GM12878 (cell line): ENCODE results near the gene RHOT1. TPM values are rescaled to one million over a fixed set of nuclear protein-coding genes. Genes with fewer than 3 reads are reported as not detected.

ENCODE experiments used
- BACH1 ChIP-seq: fragments of 450-650 bp; IDR thresholded peaks from 2 replicates; pipeline ENCODE4 v1.6.1; 2017; ENCODE audit warnings: mild to moderate bottlenecking, borderline replicate concordance
- CBFB ChIP-seq: IDR thresholded peaks from 2 replicates; pipeline ENCODE4 v1.6.1; 2016; ENCODE audit warnings: antibody characterized with exemption, low read depth
- ESRRA ChIP-seq: IDR thresholded peaks from 2 replicates; pipeline ENCODE4 v1.6.1; 2012; ENCODE audit warnings: mild to moderate bottlenecking, low read length, improper control_type of control experiment
- EZH2 ChIP-seq: IDR thresholded peaks from 2 replicates; pipeline ENCODE4 v1.6.1; 2012; ENCODE audit warnings: low read depth, mild to moderate bottlenecking, control low read depth, inconsistent platforms, low read length, borderline replicate concordance; ENCODE audit not compliant: control insufficient read depth
- GATAD2B ChIP-seq: fragments of 450-650 bp; conservative IDR thresholded peaks from 2 replicates; pipeline ENCODE4 v1.6.1; 2017; ENCODE audit warnings: low read depth, mild to moderate bottlenecking, moderate library complexity
- HCFC1 ChIP-seq: fragments of 150-350 bp; IDR thresholded peaks from 2 replicates; pipeline ENCODE4 v1.6.1; 2014; ENCODE audit warnings: low read length
- HDAC2 ChIP-seq: fragments of 200-600 bp; sonication (generic); IDR thresholded peaks from 2 replicates; pipeline ENCODE4 v1.6.1; 2017
- JUND ChIP-seq: IDR thresholded peaks from 2 replicates; pipeline ENCODE4 v1.6.1; 2012; ENCODE audit warnings: low read depth, mild to moderate bottlenecking, low read length, improper control_type of control experiment, moderate library complexity
- KDM1A ChIP-seq: fragments of 200-600 bp; sonication (generic); IDR thresholded peaks from 2 replicates; pipeline ENCODE4 v1.6.1; 2016; ENCODE audit warnings: borderline replicate concordance
- NR2C2 ChIP-seq: IDR thresholded peaks from 2 replicates; pipeline ENCODE4 v1.6.1; 2011; ENCODE audit warnings: borderline replicate concordance, low read depth; ENCODE audit not compliant: control insufficient read depth, insufficient read length
- POLR2A ChIP-seq: IDR thresholded peaks from 2 replicates; pipeline ENCODE4 v1.6.1; 2011; ENCODE audit warnings: low read depth, mild to moderate bottlenecking, low read length
- PRDM15 ChIP-seq: fragments of 450-650 bp; formaldehyde crosslinking; IDR thresholded peaks from 2 replicates; pipeline ENCODE4 v1.4.0; 2020; ENCODE audit warnings: mild to moderate bottlenecking, moderate library complexity
- RAD21 ChIP-seq: IDR thresholded peaks from 2 replicates; pipeline ENCODE4 v1.6.1; 2011; ENCODE audit warnings: mild to moderate bottlenecking, low read depth, low read length, moderate library complexity; ENCODE audit not compliant: insufficient read depth
- RBBP5 ChIP-seq: fragments of 200-600 bp; sonication (generic); conservative IDR thresholded peaks from 2 replicates; pipeline ENCODE4 v1.6.1; 2016
- SMC3 ChIP-seq: IDR thresholded peaks from 2 replicates; pipeline ENCODE4 v1.6.1; 2011; ENCODE audit warnings: low read length, improper control_type of control experiment, borderline replicate concordance
- TAF1 ChIP-seq: IDR thresholded peaks from 2 replicates; pipeline ENCODE4 v1.6.1; 2011; ENCODE audit warnings: mild to moderate bottlenecking, low read depth, low read length, borderline replicate concordance
- TCF12 ChIP-seq: IDR thresholded peaks from 2 replicates; pipeline ENCODE4 v1.6.1; 2011; ENCODE audit warnings: low read depth, mild to moderate bottlenecking, low read length
- ZBED1 ChIP-seq: IDR thresholded peaks from 2 replicates; pipeline ENCODE4 v1.6.1; 2016; ENCODE audit warnings: borderline replicate concordance
- polyA plus RNA-seq, 11 experiments: library from polyadenylated mRNA; depleted of rRNA in 4 of 11; unstranded in 6 of 11; stranded (reverse) in 5 of 11; fragments of >200 nt; fragmentation: Nextera tagmentation in 4 of 11; fragmentation: Illumina TruSeq in 1 of 11; extraction: Ambion mirVana in 4 of 11; extraction: Trizol in 1 of 11; gene quantifications; 1 replicate in 1 of 11; 2 replicates in 10 of 11; pipeline versions ENCODE4 v1.2.1 to v1.2.3, GENCODE V29; 2011 to 2016; ENCODE audit warnings: inconsistent platforms in 2 of 11, missing spikeins in 2 of 11, low read depth in 1 of 11
- total RNA-seq, 4 experiments: library from RNA; depleted of rRNA in 3 of 4; stranded (reverse); fragments of >200 nt in 3 of 4; fragmentation: Illumina TruSeq in 1 of 4; extraction: Trizol in 1 of 4; gene quantifications; 2 replicates each; pipeline versions ENCODE4 v1.2.1 to v1.2.3, GENCODE V29; 2013 to 2021
- TF ChIP-seq, protein P1 (sequence below): fragments of 450-650 bp; IDR thresholded peaks from 2 replicates; pipeline ENCODE4 v1.6.1; 2017; ENCODE audit warnings: mild to moderate bottlenecking, moderate library complexity
- TF ChIP-seq, protein P2 (sequence below): fragments of 450-650 bp; IDR thresholded peaks from 2 replicates; pipeline ENCODE4 v1.6.1; 2017; ENCODE audit warnings: low read depth, mild to moderate bottlenecking, moderate library complexity
- TF ChIP-seq, protein P3 (sequence below): IDR thresholded peaks from 2 replicates; pipeline ENCODE4 v1.6.1; 2012; ENCODE audit warnings: low read depth, low read length, improper control_type of control experiment

The RHOT1 gene
- total and polyA plus RNA-seq, 10 of the 15 experiments (the other 5 are each of a cell fraction or from before 2014, with no cell fraction given), result 13.3 to 68.2 (median 22.8) TPM

- TF ChIP-seq, protein P1, sequence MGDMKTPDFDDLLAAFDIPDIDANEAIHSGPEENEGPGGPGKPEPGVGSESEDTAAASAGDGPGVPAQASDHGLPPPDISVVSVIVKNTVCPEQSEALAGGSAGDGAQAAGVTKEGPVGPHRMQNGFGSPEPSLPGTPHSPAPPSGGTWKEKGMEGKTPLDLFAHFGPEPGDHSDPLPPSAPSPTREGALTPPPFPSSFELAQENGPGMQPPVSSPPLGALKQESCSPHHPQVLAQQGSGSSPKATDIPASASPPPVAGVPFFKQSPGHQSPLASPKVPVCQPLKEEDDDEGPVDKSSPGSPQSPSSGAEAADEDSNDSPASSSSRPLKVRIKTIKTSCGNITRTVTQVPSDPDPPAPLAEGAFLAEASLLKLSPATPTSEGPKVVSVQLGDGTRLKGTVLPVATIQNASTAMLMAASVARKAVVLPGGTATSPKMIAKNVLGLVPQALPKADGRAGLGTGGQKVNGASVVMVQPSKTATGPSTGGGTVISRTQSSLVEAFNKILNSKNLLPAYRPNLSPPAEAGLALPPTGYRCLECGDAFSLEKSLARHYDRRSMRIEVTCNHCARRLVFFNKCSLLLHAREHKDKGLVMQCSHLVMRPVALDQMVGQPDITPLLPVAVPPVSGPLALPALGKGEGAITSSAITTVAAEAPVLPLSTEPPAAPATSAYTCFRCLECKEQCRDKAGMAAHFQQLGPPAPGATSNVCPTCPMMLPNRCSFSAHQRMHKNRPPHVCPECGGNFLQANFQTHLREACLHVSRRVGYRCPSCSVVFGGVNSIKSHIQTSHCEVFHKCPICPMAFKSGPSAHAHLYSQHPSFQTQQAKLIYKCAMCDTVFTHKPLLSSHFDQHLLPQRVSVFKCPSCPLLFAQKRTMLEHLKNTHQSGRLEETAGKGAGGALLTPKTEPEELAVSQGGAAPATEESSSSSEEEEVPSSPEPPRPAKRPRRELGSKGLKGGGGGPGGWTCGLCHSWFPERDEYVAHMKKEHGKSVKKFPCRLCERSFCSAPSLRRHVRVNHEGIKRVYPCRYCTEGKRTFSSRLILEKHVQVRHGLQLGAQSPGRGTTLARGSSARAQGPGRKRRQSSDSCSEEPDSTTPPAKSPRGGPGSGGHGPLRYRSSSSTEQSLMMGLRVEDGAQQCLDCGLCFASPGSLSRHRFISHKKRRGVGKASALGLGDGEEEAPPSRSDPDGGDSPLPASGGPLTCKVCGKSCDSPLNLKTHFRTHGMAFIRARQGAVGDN, result no peak
- TF ChIP-seq JUND (no peak), TAF1 (no peak), EZH2 (peak; percentile 75), TCF12 (no peak), BACH1 (no peak), KDM1A (no peak), HCFC1 (no peak), POLR2A (no peak), CBFB (no peak), HDAC2 (no peak), RAD21 (no peak), GATAD2B (no peak; the same call in 1 of the 2 replicates), SMC3 (no peak), ESRRA (no peak), ZBED1 (no peak), NR2C2 (no peak), RBBP5 (no peak), PRDM15 (CRISPR knock-in tag) (no peak)
- TF ChIP-seq, protein P2, sequence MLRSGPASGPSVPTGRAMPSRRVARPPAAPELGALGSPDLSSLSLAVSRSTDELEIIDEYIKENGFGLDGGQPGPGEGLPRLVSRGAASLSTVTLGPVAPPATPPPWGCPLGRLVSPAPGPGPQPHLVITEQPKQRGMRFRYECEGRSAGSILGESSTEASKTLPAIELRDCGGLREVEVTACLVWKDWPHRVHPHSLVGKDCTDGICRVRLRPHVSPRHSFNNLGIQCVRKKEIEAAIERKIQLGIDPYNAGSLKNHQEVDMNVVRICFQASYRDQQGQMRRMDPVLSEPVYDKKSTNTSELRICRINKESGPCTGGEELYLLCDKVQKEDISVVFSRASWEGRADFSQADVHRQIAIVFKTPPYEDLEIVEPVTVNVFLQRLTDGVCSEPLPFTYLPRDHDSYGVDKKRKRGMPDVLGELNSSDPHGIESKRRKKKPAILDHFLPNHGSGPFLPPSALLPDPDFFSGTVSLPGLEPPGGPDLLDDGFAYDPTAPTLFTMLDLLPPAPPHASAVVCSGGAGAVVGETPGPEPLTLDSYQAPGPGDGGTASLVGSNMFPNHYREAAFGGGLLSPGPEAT, result 0 out of 2 replicates have a peak, but pooled peaks have one; percentile 17
- TF ChIP-seq, protein P3, sequence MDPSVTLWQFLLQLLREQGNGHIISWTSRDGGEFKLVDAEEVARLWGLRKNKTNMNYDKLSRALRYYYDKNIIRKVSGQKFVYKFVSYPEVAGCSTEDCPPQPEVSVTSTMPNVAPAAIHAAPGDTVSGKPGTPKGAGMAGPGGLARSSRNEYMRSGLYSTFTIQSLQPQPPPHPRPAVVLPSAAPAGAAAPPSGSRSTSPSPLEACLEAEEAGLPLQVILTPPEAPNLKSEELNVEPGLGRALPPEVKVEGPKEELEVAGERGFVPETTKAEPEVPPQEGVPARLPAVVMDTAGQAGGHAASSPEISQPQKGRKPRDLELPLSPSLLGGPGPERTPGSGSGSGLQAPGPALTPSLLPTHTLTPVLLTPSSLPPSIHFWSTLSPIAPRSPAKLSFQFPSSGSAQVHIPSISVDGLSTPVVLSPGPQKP, result no peak
Observed at GRCh38 chr17:32266389-32267301, 124.3 kb downstream of the RHOT1 start (continued).
